Epithelial cell of proximal tubule (primary cell): ENCODE data around the gene PRDM7. TPM values are rescaled to one million over a fixed set of nuclear protein-coding genes. Genes with fewer than 3 reads are reported as not detected.

Experiments used
- DNase-seq: peaks from one replicate; pipeline ENCODE4 v3.0.0-alpha.2; 2011; ENCODE audit warnings: low read depth
- H3K4me3 ChIP-seq: 2 replicates; pipeline ENCODE4 v1.5.1; 2011; ENCODE audit warnings: low read depth, mild to moderate bottlenecking, low read length
- CTCF ChIP-seq: conservative IDR thresholded peaks from 2 replicates; pipeline ENCODE4 v1.5.1; 2012; ENCODE audit warnings: low read depth, mild to moderate bottlenecking, low read length
- total RNA-seq: library from RNA; depleted of rRNA; stranded (reverse); fragments of >200 nt; gene quantifications from 2 replicates; pipeline ENCODE4 v1.2.3, GENCODE V29; 2015

Gene PRDM7
- total RNA-seq, 1 donor from 2014 or later, result not detected

- no peak for DNase-seq
These were observed 56.8 kb downstream of the PRDM7 start for GRCh38 chr16:90020260-90020837.

GRCh38 chr16:90019543-90020259 lies 57.4 kb downstream of the PRDM7 start:
- H3K4me3 ChIP-seq, result peak overlapping the region; percentile 71
- no peak for DNase-seq
- peak; percentile 20 for TF ChIP-seq CTCF

More at GRCh38 chr16:90020260-90020837, 56.8 kb downstream of the PRDM7 start:
- TF ChIP-seq CTCF, result no peak
- peak overlapping the region; percentile 71 for H3K4me3 ChIP-seq

GRCh38 chr16:90018652-90019542 lies 58.2 kb downstream of the PRDM7 start, which contains the start of gene DBNDD1:
TSS of gene DBNDD1 (minus strand) at chr16:90019456. CDS start at chr16:90019341, 115 bp downstream.
- no peak for DNase-seq
- no peak for TF ChIP-seq CTCF
- H3K4me3 ChIP-seq, result peak within 1 kb of the TSS; percentile 71

- no peak for DNase-seq
- no peak for TF ChIP-seq CTCF
- peak overlapping the region; percentile 71 for H3K4me3 ChIP-seq
These were observed 58.9 kb downstream of the PRDM7 start for GRCh38 chr16:90018297-90018651.

GRCh38 chr16:90016339-90016950 lies 60.7 kb downstream of the PRDM7 start:
- no peak for DNase-seq
- no peak for TF ChIP-seq CTCF
- H3K4me3 ChIP-seq, result no peak overlapping the region

- H3K4me3 ChIP-seq, result no peak overlapping the region
- DNase-seq, result no peak
- no peak for TF ChIP-seq CTCF
These were observed 61.4 kb downstream of the PRDM7 start for GRCh38 chr16:90015586-90016338.
